Sigmoid colon (tissue), 7 donors: Measurements from ENCODE around the gene DAGLA. TPM values are rescaled to one million over a fixed set of nuclear protein-coding genes. Genes with fewer than 3 reads are reported as not detected.

Experiments
- DNase-seq: peaks from one replicate; pipeline ENCODE4 v3.0.0-alpha.2; 2019
- H3K27ac ChIP-seq, 4 donors: fragments of 200-600 bp; sonication (generic); one replicate each; pipeline ENCODE4 v1.5.1; 2016 to 2019; ENCODE audit warnings: mild to moderate bottlenecking in 1 of 4
- H3K27me3 ChIP-seq, 3 donors: fragments of 200-600 bp; sonication (generic); one replicate each; pipeline ENCODE4 v1.5.1; 2019; ENCODE audit warnings: mild to moderate bottlenecking in 1 of 3
- H3K36me3 ChIP-seq, 4 donors: fragments of 200-600 bp; sonication (generic); one replicate each; pipeline ENCODE4 v1.5.1; 2016 to 2019
- H3K4me1 ChIP-seq, 4 donors: fragments of 200-600 bp; sonication (generic); one replicate each; pipeline ENCODE4 v1.5.1; 2017 to 2019
- H3K4me3 ChIP-seq, 4 donors: fragments of 200-600 bp; sonication (generic); one replicate each; pipeline ENCODE4 v1.5.1; 2017 to 2019; ENCODE audit warnings: mild to moderate bottlenecking in 2 of 4, moderate library complexity in 1 of 4
- H3K9me3 ChIP-seq, 4 donors: fragments of 200-600 bp in 3 of 4; sonication (generic) in 3 of 4; one replicate each; pipeline versions ENCODE4 v1.5.1 to v1.6.1; 2013 to 2019
- EP300 ChIP-seq, 4 donors: sonication (generic); formaldehyde crosslinking; IDR thresholded peaks; one replicate each; pipeline ENCODE4 v1.6.1; 2017; ENCODE audit warnings: antibody characterized with exemption in 4 of 4
- POLR2A ChIP-seq, 2 donors: fragments of 450-650 bp; IDR thresholded peaks; one replicate each; pipeline ENCODE4 v1.6.1; 2016; ENCODE audit warnings: antibody characterized with exemption in 2 of 2, mild to moderate bottlenecking in 2 of 2, moderate library complexity in 2 of 2
- POLR2AphosphoS5 ChIP-seq, 4 donors: sonication (generic); formaldehyde crosslinking; IDR thresholded peaks; one replicate each; pipeline ENCODE4 v1.6.1; 2017; ENCODE audit warnings: antibody characterized with exemption in 4 of 4
- WGBS, 2 donors: extraction: QIAGEN DNeasy Blood & Tissue Kit; methylation state at CpG; one replicate each; pipeline ENCODE4 v1.1.7; 2013; 5-methylcytosine and 5-hydroxymethylcytosine counted together
- intact Hi-C: fragments of 100-400 bp; cut with DNase I; formaldehyde crosslinking; loops from one replicate; pipeline ENCODE4 v1.15.1; 2023
- polyA plus RNA-seq, 3 donors: library from polyadenylated mRNA; stranded (reverse); fragments of 200-250 nt; gene quantifications; one replicate each; pipeline ENCODE4 v1.2.3, GENCODE V29; 2013
- total RNA-seq, 4 donors: library from RNA; depleted of rRNA; stranded (reverse); fragments of >200 nt; gene quantifications; one replicate each; pipeline ENCODE4 v1.1.0, GENCODE V29; 2016
- TF ChIP-seq, protein P1 (sequence below), 4 experiments: fragments of 450-650 bp in 3 of 4; fragments of 200-600 bp in 1 of 4; IDR thresholded peaks; one replicate each; pipeline ENCODE4 v1.5.1; 2016 to 2019; ENCODE audit warnings: antibody characterized with exemption in 4 of 4, mild to moderate bottlenecking in 3 of 4, moderate library complexity in 2 of 4
- donor health status: healthy with polysubstance abuse.
- donor health status: Bipolar disorder and iron deficiency.
- donor health status: healthy.

DAGLA gene
- total and polyA plus RNA-seq, 7 donors: 1.8 to 6.2 (median 2.1) TPM

DNA sequence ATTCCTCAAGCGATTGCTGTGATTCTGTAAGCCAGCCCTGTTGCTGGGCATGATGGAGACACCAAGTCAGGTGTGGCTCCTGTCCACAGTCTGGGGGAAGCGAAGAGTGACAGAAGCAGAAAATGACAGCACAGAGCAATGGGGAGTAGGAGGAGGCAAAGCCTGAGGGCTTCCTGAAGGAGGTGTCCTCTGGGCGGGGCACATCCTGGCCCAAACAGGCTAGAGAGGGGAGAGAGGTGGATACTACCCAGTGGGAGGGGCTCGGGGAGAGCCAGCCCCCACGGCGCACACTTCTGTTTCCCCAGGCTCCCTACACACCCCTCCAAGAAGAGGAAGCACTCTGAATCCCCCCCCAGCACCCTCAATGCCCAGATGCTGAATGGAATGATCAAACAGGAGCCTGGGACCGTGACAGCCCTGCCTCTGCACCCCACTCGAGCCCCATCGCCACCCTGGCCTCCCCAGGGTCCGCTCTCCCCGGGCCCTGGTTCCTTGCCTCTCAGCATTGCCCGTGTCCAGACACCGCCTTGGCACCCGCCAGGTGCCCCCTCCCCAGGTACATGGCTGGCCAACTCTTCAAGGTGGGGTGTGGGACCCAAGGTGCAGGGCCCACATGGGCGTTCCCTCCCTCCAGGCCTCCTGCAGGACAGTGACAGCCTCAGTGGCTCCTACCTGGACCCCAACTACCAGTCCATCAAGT lies 91.2 kb downstream of the DAGLA start:
- TF ChIP-seq, protein P1, sequence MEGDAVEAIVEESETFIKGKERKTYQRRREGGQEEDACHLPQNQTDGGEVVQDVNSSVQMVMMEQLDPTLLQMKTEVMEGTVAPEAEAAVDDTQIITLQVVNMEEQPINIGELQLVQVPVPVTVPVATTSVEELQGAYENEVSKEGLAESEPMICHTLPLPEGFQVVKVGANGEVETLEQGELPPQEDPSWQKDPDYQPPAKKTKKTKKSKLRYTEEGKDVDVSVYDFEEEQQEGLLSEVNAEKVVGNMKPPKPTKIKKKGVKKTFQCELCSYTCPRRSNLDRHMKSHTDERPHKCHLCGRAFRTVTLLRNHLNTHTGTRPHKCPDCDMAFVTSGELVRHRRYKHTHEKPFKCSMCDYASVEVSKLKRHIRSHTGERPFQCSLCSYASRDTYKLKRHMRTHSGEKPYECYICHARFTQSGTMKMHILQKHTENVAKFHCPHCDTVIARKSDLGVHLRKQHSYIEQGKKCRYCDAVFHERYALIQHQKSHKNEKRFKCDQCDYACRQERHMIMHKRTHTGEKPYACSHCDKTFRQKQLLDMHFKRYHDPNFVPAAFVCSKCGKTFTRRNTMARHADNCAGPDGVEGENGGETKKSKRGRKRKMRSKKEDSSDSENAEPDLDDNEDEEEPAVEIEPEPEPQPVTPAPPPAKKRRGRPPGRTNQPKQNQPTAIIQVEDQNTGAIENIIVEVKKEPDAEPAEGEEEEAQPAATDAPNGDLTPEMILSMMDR (IDR thresholded peaks at IDR 0.05): no peak
- TF ChIP-seq EP300 (IDR thresholded peaks at IDR 0.05) (no peak), POLR2A (IDR thresholded peaks at IDR 0.05) (no peak), POLR2AphosphoS5 (IDR thresholded peaks at IDR 0.05) (no peak)
- intact Hi-C loops: no loop called here
- no peak for DNase-seq
- Histone ChIP-seq H3K9me3 (no peaks in the 10 kb centered on the region), H3K4me1 (no peaks in the 10 kb centered on the region), H3K27ac (no peak overlapping the region), H3K36me3 (no peaks in the 10 kb centered on the region), H3K4me3 (no peak overlapping the region), H3K27me3 (peaks cover 0 to 11% (median 0%) of the 10 kb centered on the region in 3 donors)
- 90 to 92% methylated on average over 15 of the region's 15 CpGs for WGBS, 2 donors

DNA sequence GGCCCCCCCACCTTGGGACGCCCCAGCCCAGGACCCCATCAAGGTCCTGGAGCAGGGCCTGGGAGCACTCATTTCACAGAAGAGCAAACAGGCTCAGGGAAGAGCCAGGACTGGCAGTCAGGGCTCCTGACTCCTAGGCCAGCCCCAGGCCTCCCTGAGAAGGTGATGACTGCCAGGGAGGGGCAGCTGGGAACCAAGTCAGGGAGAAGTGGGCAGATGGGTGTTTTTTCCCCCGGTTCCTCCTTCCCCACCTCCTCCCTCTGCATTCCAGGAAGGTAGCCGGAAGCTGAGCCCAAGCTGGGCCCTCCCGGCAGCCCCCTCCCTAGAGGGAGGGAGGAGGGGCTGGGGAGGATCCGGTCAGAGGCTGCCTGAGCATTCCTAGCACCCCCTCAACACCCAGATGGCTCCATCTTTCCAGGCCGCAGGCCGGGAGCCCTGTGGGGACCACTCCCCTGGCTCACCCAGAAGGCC lies 91.8 kb downstream of the DAGLA start:
- no peak overlapping the region for H3K4me3 ChIP-seq
- intact Hi-C loops: no loop called here
- H3K36me3 ChIP-seq: no peaks in the 10 kb centered on the region
- H3K4me1 ChIP-seq: peaks cover 0 to 3% (median 1%) of the 10 kb centered on the region in 4 donors
- 81% methylated on average over 7 of the region's 7 CpGs for WGBS, 2 donors
- H3K9me3 ChIP-seq: no peaks in the 10 kb centered on the region
- peaks cover 0 to 14% (median 0%) of the 10 kb centered on the region in 3 donors for H3K27me3 ChIP-seq
- no peak for DNase-seq
- H3K27ac ChIP-seq: no peak overlapping the region
- TF ChIP-seq EP300 (IDR thresholded peaks at IDR 0.05): no peak
- TF ChIP-seq, protein P1 (IDR thresholded peaks at IDR 0.05): no peak
- no peak for TF ChIP-seq POLR2A (IDR thresholded peaks at IDR 0.05)
- no peak for TF ChIP-seq POLR2AphosphoS5 (IDR thresholded peaks at IDR 0.05)

DNA sequence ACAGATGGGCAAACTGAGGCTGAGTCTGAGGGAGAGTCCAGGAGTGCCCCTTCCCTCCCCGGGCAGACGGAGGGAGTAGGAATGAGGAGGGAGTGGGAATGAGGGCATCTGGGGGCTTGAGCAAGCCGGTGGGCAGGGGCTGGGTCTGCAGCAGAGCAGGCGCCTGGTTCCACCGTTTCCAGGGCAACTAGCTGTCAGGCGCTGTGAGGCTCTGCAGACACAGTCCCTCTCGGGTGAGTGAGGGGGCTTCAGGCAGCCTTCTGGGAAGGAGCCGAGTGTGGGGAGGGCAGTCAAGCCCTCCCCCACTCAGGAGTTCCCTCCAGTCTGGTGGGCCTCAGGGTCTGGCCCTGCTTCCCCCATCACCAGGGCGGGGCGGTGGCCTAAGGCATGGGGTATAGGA lies 93.2 kb downstream of the DAGLA start:
- H3K36me3 ChIP-seq: no peaks in the 10 kb centered on the region
- DNase-seq: no peak

DNA sequence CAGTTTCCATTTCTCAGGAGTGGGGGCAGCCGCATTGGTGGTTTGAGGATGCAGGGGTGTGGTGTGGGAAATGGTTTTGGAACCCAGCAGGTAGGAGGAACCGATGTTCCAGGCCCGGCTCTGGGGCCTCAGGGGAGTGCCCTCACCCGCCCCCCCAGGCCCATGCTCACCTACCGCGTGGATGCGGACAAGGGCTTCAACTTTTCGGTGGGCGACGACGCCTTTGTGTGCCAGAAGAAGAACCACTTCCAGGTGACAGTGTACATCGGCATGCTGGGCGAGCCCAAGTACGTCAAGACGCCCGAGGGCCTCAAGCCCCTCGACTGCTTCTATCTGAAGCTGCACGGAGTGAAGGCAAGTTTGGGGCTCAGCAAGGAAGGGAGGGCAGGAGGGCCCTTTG lies 93.6 kb downstream of the DAGLA start:
- TF ChIP-seq, protein P1 (IDR thresholded peaks at IDR 0.05): no peak
- TF ChIP-seq POLR2A (IDR thresholded peaks at IDR 0.05) (no peak), POLR2AphosphoS5 (IDR thresholded peaks at IDR 0.05) (no peak), EP300 (IDR thresholded peaks at IDR 0.05) (no peak)
- no peak overlapping the region for H3K4me3 ChIP-seq
- H3K27ac ChIP-seq: no peak overlapping the region
- intact Hi-C loops: no loop called here
- peaks cover 0 to 19% (median 0%) of the 10 kb centered on the region in 3 donors for H3K27me3 ChIP-seq
- no peaks in the 10 kb centered on the region for H3K9me3 ChIP-seq
- no peaks in the 10 kb centered on the region for H3K36me3 ChIP-seq
- WGBS, 2 donors: 92 to 93% methylated on average over 18 of the region's 18 CpGs
- H3K4me1 ChIP-seq: peaks cover 0 to 11% (median 9%) of the 10 kb centered on the region in 4 donors
- no peak for DNase-seq

More for the DNA sequence above, 93.2 kb downstream of the DAGLA start:
- intact Hi-C loops: no loop called here
- H3K4me1 ChIP-seq: peaks cover 0 to 11% (median 9%) of the 10 kb centered on the region in 4 donors
- H3K4me3 ChIP-seq: no peak overlapping the region
- WGBS, 2 donors: 82 to 89% methylated on average over 10 of the region's 10 CpGs
- H3K9me3 ChIP-seq: no peaks in the 10 kb centered on the region
- TF ChIP-seq POLR2A (IDR thresholded peaks at IDR 0.05) (no peak), POLR2AphosphoS5 (IDR thresholded peaks at IDR 0.05) (no peak), EP300 (IDR thresholded peaks at IDR 0.05) (no peak)
- TF ChIP-seq, protein P1 (IDR thresholded peaks at IDR 0.05): no peak
- H3K27ac ChIP-seq: no peak overlapping the region
- peaks cover 0 to 20% (median 0%) of the 10 kb centered on the region in 3 donors for H3K27me3 ChIP-seq
